ENCODE measurements around the gene TRIM2.
"Not testable (repeated sequence)": the region's sequence is repeated elsewhere in the genome, so short reads cannot be mapped to it uniquely, and the experiment has no call there.

Gene TRIM2

DNA sequence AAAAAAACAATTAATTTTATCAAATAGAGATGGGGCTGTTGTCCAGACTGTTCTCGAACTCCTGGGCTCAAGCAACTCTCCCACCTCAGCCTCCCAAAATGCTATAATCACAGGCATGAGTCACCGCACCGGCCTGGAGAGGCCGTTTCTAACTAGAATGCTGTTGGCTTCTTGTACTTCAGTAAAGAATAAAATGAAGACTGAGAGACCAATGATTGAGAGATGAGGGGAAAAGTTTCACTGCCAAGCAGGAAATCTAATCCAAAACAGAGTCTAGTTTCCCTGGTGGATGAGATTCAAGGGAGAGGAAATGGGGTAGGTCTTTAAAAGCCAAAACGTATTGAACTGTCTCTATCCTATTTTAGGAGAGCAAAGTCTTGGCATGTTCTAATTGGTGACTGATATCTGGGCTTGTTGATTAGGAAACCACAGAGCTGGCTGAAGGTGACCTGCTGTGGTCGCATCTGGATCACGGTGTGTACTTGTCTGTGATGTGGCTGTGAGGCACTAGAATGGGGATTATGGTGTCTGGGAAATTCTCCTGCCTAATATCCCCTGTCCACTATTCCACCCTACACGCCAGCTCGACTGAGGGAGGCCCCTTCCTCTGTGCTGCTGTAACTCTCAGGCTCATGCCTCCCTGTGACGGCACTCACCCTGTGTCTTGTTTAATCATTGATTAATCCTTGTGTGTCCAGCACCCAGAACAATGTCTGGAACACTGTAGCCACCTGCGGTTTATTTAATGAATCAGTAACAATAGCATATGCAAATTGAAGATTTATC, 15.0 kb upstream of the TRIM2 start:
- TF ChIP-seq, protein P1, sequence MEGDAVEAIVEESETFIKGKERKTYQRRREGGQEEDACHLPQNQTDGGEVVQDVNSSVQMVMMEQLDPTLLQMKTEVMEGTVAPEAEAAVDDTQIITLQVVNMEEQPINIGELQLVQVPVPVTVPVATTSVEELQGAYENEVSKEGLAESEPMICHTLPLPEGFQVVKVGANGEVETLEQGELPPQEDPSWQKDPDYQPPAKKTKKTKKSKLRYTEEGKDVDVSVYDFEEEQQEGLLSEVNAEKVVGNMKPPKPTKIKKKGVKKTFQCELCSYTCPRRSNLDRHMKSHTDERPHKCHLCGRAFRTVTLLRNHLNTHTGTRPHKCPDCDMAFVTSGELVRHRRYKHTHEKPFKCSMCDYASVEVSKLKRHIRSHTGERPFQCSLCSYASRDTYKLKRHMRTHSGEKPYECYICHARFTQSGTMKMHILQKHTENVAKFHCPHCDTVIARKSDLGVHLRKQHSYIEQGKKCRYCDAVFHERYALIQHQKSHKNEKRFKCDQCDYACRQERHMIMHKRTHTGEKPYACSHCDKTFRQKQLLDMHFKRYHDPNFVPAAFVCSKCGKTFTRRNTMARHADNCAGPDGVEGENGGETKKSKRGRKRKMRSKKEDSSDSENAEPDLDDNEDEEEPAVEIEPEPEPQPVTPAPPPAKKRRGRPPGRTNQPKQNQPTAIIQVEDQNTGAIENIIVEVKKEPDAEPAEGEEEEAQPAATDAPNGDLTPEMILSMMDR (IDR thresholded peaks at IDR 0.05; ENCODE audit: insufficient read depth, low read depth, low read length, missing control alignments) = no peak
- DNase-seq (ENCODE audit: low read depth) = no peak
- no peak overlapping the region for H3K4me3 ChIP-seq (ENCODE audit: low read depth, low read length)

DNA sequence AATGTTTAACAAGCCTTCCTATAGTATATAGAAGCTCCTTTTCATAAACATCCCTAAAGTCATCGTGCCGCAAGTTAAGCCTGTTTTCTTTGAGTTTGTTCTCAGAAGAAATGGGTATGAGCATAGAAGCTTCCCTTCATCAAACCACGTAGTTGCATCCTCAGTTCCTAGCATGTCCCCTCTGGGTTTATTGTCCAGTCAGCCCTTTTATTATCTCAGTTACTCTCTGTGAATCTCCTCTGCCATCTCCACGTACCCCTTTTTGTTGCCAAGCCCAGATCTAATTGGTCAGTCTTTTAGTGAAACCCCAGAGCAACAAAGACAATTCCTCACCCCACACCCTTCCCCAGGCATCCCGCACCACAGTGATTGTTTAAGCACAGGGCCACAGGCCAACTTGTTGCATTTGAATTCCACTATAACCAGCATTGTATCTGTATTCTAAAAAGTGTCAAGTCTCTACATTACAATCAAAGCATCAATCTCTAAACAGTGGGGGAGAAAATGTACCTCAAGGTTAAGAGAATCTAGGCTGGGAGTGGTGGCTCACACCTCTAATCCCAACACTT, 12.4 kb upstream of the TRIM2 start:
- no peak overlapping the region for H3K4me3 ChIP-seq (ENCODE audit: low read depth, low read length)
- TF ChIP-seq, protein P1 (IDR thresholded peaks at IDR 0.05; ENCODE audit: insufficient read depth, low read depth, low read length, missing control alignments) = no peak
- DNase-seq (ENCODE audit: low read depth) = no peak

DNA sequence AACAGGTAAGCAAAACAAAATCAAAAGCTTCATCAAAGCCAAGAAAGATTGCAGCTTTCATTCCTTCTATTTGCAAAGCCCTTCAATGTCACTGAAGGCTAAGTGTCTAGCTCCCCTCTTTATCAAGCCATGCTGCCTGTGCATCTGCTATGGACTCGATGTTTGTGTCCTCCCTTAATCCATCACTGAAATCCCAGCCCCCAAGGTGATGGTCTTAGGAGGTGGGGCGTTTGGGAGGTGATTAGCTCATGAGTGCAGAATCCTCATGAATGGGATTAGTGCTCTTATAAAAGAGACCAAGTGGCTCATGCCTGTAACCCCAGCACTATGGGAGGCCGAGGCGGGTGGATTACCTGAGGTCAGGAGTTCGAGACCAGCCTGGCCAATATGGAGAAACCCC, 6.9 kb upstream of the TRIM2 start:
- DNase-seq (ENCODE audit: low read depth) = no peak
- no peak overlapping the region for H3K4me3 ChIP-seq (ENCODE audit: low read depth, low read length)
- TF ChIP-seq, protein P1 (IDR thresholded peaks at IDR 0.05; ENCODE audit: insufficient read depth, low read depth, low read length, missing control alignments) = no peak

DNA sequence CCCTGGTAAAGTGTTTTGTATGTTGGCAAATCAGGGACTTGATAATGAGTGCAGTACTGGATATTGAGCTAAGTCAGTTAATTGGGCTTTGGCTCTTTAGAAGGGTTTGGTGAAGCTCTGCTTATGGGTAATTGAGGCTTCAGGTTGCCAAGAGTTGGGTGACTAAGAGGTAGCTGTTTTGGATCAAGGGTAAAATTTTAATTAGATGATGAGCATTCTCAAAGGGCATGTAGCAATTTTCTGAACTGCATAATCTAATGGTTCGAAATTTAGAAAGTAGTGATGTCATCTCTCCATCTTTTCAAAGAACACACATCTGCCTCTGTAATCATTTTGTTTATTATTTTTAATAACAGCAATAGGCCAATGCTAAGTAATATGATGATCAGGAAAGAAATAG, 5.5 kb upstream of the TRIM2 start:
- TF ChIP-seq, protein P1 (IDR thresholded peaks at IDR 0.05; ENCODE audit: insufficient read depth, low read depth, low read length, missing control alignments) = no peak
- no peak overlapping the region for H3K4me3 ChIP-seq (ENCODE audit: low read depth, low read length)
- DNase-seq (ENCODE audit: low read depth) = no peak

DNA sequence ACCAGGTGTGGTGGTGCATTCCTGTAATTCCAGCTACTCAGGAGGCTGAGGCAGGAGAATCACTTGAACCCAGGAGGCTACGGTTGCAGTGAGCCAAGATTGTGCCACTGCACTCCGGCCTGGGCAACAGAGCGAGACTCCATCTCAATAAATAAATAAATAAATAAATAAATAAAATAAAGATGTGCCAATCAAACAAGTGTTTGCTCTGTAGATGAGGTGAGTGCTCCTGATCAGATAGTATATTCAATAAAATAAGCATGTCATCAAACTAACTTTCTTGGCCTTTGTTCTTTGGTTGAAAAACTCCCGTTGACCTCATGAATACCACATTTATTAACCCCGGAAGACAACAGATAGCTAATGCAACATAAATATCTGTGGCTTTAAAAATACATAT, 497 bp upstream of the TRIM2 start:
- not testable (repeated sequence) for H3K4me3 ChIP-seq (ENCODE audit: low read depth, low read length)

DNA sequence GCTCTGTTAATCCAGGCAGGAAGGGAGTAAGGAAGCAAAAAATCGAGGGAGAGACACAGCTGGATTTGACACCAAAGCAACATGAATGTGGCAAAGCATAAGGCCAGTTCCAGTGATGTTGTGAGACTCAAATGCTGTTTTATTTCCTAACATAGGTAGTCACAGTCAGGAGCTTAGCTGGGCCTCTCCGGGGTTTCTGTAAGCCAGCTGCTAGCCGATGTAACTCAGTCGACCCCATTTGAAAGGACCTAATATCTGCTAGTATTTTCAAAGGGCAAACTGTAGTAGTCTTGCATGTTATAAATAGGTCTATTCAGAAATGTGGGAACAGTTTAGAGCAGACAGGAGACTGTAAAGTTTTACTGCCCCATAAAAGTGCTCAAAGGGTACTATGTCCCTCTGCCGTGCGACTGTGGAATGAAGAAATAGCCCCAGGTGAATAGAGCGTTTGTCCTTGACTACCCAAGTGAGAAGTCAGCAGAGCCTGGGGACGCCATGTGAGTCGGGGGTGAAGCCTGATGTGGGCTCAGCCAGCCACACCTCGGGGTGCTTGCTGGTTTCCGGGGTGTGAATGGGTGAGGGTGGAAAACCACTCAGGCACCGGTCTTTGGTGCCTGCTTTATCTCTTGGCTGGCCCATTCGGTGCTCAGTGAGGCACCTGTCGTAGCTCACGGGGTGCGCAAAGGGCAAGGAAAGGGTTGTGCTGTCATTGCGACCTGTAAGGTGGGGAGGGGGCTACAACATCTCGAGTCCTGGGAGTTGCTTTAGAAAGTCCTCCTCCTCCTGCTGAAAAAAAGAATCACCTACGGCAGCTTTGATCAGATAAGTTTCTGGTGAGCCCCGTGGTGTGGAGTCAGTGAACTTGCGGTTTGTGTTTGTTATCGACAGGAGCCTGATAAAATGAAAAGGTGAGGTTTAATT, 745 bp downstream of the TRIM2 start:
- no peak overlapping the region for H3K4me3 ChIP-seq (ENCODE audit: low read depth, low read length)
- TF ChIP-seq, protein P1 (IDR thresholded peaks at IDR 0.05; ENCODE audit: insufficient read depth, low read depth, low read length, missing control alignments) = no peak
- peak; percentile 38 for DNase-seq (ENCODE audit: low read depth)

More for the DNA sequence above, 497 bp upstream of the TRIM2 start:
- DNase-seq (ENCODE audit: low read depth) = not testable (repeated sequence)

DNA sequence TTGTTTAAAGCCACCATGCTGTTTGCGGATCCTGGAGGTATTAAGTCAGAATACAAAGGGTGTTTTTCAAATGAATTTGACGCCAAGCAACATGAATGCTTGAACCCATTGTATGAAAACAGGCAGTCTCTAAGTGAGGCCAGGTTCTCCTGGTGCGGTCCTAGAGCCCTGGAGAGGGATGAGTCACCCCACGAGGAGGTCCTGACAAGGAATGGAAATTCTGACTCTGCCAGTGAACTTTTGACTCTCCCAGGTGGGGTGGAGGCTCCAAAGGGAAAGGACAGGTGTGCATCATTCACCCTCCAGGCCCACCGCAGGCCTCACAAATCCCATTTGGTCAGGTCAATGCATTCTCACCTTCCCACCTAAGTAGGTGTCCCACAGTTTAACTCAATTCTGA, 1.5 kb downstream of the TRIM2 start:
- DNase-seq (ENCODE audit: low read depth) = no peak
- TF ChIP-seq, protein P1 (IDR thresholded peaks at IDR 0.05; ENCODE audit: insufficient read depth, low read depth, low read length, missing control alignments) = no peak

More for the DNA sequence above, 1.5 kb downstream of the TRIM2 start:
- H3K4me3 ChIP-seq (ENCODE audit: low read depth, low read length) = no peak overlapping the region
